Measurements from ENCODE around the gene PHF12.

Gene PHF12

GRCh38 chr17:28899212-28899815 is 52.0 kb downstream of the PHF12 start:
- no peak overlapping the region for H2BK12ac ChIP-seq (ENCODE audit: low read length in 2 of 2)
- peaks cover 14% of the 10 kb centered on the region for H3K79me1 ChIP-seq (replicated peaks; ENCODE audit: low read length, poor library complexity, severe bottlenecking)
- H3K23ac ChIP-seq (ENCODE audit: low read length in 2 of 2): no peak overlapping the region
- H3K9me3 ChIP-seq (ENCODE audit: control insufficient read depth, low read length): no peaks in the 10 kb centered on the region
- no peak overlapping the region for H2BK5ac ChIP-seq (ENCODE audit: low read depth, low read length, poor library complexity, severe bottlenecking)
- H4K8ac ChIP-seq (ENCODE audit: low read length): no peak overlapping the region
- H3K27me3 ChIP-seq (ENCODE audit: control insufficient read depth in 1 of 2, insufficient read depth in 1 of 2, low read length in 2 of 2): no peaks in the 10 kb centered on the region
- H4K91ac ChIP-seq (ENCODE audit: low read length): no peak overlapping the region
- no peak overlapping the region for H3K14ac ChIP-seq (ENCODE audit: low read length in 2 of 2)
- no peak overlapping the region for H3K4ac ChIP-seq (ENCODE audit: low read depth in 1 of 2, low read length in 2 of 2)
- peaks cover 27% of the 10 kb centered on the region for H3K4me1 ChIP-seq (ENCODE audit: control insufficient read depth, insufficient read depth, low read depth, low read length)
- no peak overlapping the region for H3K9ac ChIP-seq (ENCODE audit: low read length)
- H3K18ac ChIP-seq (ENCODE audit: low read depth in 1 of 2, low read length in 2 of 2): no peak overlapping the region
- H3K27ac ChIP-seq (ENCODE audit: low read length, poor library complexity, severe bottlenecking): no peak overlapping the region
- no peak for DNase-seq
- H2AK5ac ChIP-seq (ENCODE audit: low read length, severe bottlenecking): no peak overlapping the region
- H3K36me3 ChIP-seq (ENCODE audit: control insufficient read depth in 1 of 2, insufficient read depth in 2 of 2, low read depth in 1 of 2, low read length in 2 of 2): peaks cover 5 to 6% of the 10 kb centered on the region in 2 experiments
- no peak overlapping the region for H3K4me3 ChIP-seq (ENCODE audit: insufficient read depth in 1 of 2, low read depth in 1 of 2, low read length in 2 of 2)
- H2AFZ ChIP-seq (ENCODE audit: low read depth, low read length): no peak overlapping the region
- H2BK120ac ChIP-seq (ENCODE audit: low read depth, low read length): no peak overlapping the region
- 91% methylated on average over 5 of the region's 5 CpGs for WGBS
- no peak overlapping the region for H2BK15ac ChIP-seq (ENCODE audit: low read depth, poor library complexity, severe bottlenecking)
- no peak overlapping the region for H3K4me2 ChIP-seq (ENCODE audit: low read length, poor library complexity, severe bottlenecking)

GRCh38 chr17:28898527-28898955 is 52.8 kb downstream of the PHF12 start:
- Histone ChIP-seq H3K9ac (ENCODE audit: low read length) (no peak overlapping the region), H2AFZ (ENCODE audit: low read depth, low read length) (no peak overlapping the region), H3K23ac (ENCODE audit: low read length in 2 of 2) (no peak overlapping the region), H3K36me3 (ENCODE audit: control insufficient read depth in 1 of 2, insufficient read depth in 2 of 2, low read depth in 1 of 2, low read length in 2 of 2) (peaks cover 3 to 4% of the 10 kb centered on the region in 2 experiments), H3K4me2 (ENCODE audit: low read length, poor library complexity, severe bottlenecking) (no peak overlapping the region), H3K14ac (ENCODE audit: low read length in 2 of 2) (no peak overlapping the region), H3K27me3 (ENCODE audit: control insufficient read depth in 1 of 2, insufficient read depth in 1 of 2, low read length in 2 of 2) (no peaks in the 10 kb centered on the region), H2BK12ac (ENCODE audit: low read length in 2 of 2) (no peak overlapping the region), H3K4ac (ENCODE audit: low read depth in 1 of 2, low read length in 2 of 2) (no peak overlapping the region), H3K18ac (ENCODE audit: low read depth in 1 of 2, low read length in 2 of 2) (no peak overlapping the region), H3K4me3 (ENCODE audit: insufficient read depth in 1 of 2, low read depth in 1 of 2, low read length in 2 of 2) (no peak overlapping the region), H3K4me1 (ENCODE audit: control insufficient read depth, insufficient read depth, low read depth, low read length) (peaks cover 28% of the 10 kb centered on the region), H3K79me1 (replicated peaks; ENCODE audit: low read length, poor library complexity, severe bottlenecking) (peaks cover 14% of the 10 kb centered on the region), H2BK5ac (ENCODE audit: low read depth, low read length, poor library complexity, severe bottlenecking) (no peak overlapping the region), H2BK120ac (ENCODE audit: low read depth, low read length) (peak overlapping the region; percentile 27), H3K9me3 (ENCODE audit: control insufficient read depth, low read length) (no peaks in the 10 kb centered on the region), H4K91ac (ENCODE audit: low read length) (peak overlapping the region; percentile 45), H3K27ac (ENCODE audit: low read length, poor library complexity, severe bottlenecking) (no peak overlapping the region), H2BK15ac (ENCODE audit: low read depth, poor library complexity, severe bottlenecking) (peak overlapping the region; percentile 65), H4K8ac (ENCODE audit: low read length) (no peak overlapping the region), H2AK5ac (ENCODE audit: low read length, severe bottlenecking) (peak overlapping the region; percentile 7)
- DNase-seq: no peak
- WGBS: 93% methylated on average over 12 of the region's 12 CpGs

DNA sequence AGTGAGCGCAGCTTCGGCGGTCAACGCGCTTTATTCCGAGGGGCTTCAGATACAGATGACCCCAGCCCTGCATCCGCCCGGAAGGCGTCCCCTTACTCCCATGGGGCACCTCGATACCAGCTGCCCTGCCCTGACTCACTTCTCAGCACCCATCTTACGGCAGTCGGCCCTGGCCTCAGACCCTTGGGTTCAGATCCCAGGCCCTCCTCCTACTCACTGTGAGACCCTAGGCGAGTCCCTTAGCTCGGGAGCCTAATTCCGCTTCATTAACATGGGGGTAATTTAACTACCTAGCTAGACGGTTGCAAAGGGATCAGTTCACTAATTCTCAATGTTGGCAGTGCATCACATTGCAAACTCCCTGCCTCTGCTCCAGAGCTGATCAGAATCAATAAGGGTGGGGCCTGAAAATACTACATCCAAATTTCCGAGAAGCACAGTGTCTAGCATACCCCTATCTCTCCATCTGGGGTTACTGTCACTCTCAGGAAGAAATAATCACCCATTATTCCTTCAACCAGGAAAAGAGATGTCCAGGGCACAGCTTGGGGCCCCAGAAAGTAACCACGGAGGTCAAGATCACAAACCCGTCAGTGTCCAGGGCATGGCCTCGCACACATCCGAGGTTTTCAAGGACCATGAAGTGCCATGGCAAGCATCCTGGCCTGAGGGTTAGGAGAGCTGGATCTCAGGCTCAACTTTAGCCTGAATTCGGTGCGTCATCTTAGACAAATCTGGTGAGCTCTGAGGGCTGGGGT is 53.4 kb downstream of the PHF12 start:
- H2BK120ac ChIP-seq (ENCODE audit: low read depth, low read length): peak overlapping the region; percentile 29
- no peak overlapping the region for H3K27ac ChIP-seq (ENCODE audit: low read length, poor library complexity, severe bottlenecking)
- no peak overlapping the region for H2BK5ac ChIP-seq (ENCODE audit: low read depth, low read length, poor library complexity, severe bottlenecking)
- H3K14ac ChIP-seq (ENCODE audit: low read length in 2 of 2): peak overlapping the region in 1 of 2 experiments; percentile 78
- peak overlapping the region; percentile 74 for H4K8ac ChIP-seq (ENCODE audit: low read length)
- peaks cover 4 to 5% of the 10 kb centered on the region in 2 experiments for H3K36me3 ChIP-seq (ENCODE audit: control insufficient read depth in 1 of 2, insufficient read depth in 2 of 2, low read depth in 1 of 2, low read length in 2 of 2)
- peak overlapping the region in 1 of 2 experiments; percentile 91 for H3K4ac ChIP-seq (ENCODE audit: low read depth in 1 of 2, low read length in 2 of 2)
- H4K91ac ChIP-seq (ENCODE audit: low read length): peak overlapping the region; percentile 94
- H3K9ac ChIP-seq (ENCODE audit: low read length): peak overlapping the region; percentile 94
- WGBS: 27% methylated on average over 23 of the region's 23 CpGs
- DNase-seq: no peak
- peak overlapping the region; percentile 85 to 99 for H3K18ac ChIP-seq (ENCODE audit: low read depth in 1 of 2, low read length in 2 of 2)
- H3K4me1 ChIP-seq (ENCODE audit: control insufficient read depth, insufficient read depth, low read depth, low read length): peaks cover 26% of the 10 kb centered on the region
- peak overlapping the region in 1 of 2 experiments; percentile 23 for H3K23ac ChIP-seq (ENCODE audit: low read length in 2 of 2)
- peak overlapping the region in 1 of 2 experiments; percentile 59 for H2BK12ac ChIP-seq (ENCODE audit: low read length in 2 of 2)
- H2AK5ac ChIP-seq (ENCODE audit: low read length, severe bottlenecking): peak overlapping the region; percentile 7
- peaks cover 15% of the 10 kb centered on the region for H3K79me1 ChIP-seq (replicated peaks; ENCODE audit: low read length, poor library complexity, severe bottlenecking)
- H3K27me3 ChIP-seq (ENCODE audit: control insufficient read depth in 1 of 2, insufficient read depth in 1 of 2, low read length in 2 of 2): no peaks in the 10 kb centered on the region
- peak overlapping the region; percentile 91 for H2AFZ ChIP-seq (ENCODE audit: low read depth, low read length)
- peak overlapping the region; percentile 68 for H3K4me2 ChIP-seq (ENCODE audit: low read length, poor library complexity, severe bottlenecking)
- H3K9me3 ChIP-seq (ENCODE audit: control insufficient read depth, low read length): no peaks in the 10 kb centered on the region
- peak overlapping the region; percentile 90 for H3K4me3 ChIP-seq (ENCODE audit: insufficient read depth in 1 of 2, low read depth in 1 of 2, low read length in 2 of 2)
- peak overlapping the region; percentile 34 for H2BK15ac ChIP-seq (ENCODE audit: low read depth, poor library complexity, severe bottlenecking)

Data from mesenchymal stem cell (in vitro differentiated cells and primary cell).